Posterior cingulate gyrus (tissue), 11 donors: Measurements from ENCODE around the gene ATP13A3.
"Not testable (repeated sequence)": the region's sequence is repeated elsewhere in the genome, so short reads cannot be mapped to it uniquely, and the experiment has no call there.

Source experiments
- DNase-seq, 10 donors: peaks; one replicate each; pipeline versions ENCODE4 v3.0.0 to v3.0.0-alpha.2; 2020 to 2021; ENCODE audit warnings: mixed read lengths in 3 of 10
- intact Hi-C: fragments of 100-400 bp; cut with DNase I; formaldehyde crosslinking; loops from one replicate; pipeline ENCODE4 v1.15.1; 2023

Gene ATP13A3

DNA sequence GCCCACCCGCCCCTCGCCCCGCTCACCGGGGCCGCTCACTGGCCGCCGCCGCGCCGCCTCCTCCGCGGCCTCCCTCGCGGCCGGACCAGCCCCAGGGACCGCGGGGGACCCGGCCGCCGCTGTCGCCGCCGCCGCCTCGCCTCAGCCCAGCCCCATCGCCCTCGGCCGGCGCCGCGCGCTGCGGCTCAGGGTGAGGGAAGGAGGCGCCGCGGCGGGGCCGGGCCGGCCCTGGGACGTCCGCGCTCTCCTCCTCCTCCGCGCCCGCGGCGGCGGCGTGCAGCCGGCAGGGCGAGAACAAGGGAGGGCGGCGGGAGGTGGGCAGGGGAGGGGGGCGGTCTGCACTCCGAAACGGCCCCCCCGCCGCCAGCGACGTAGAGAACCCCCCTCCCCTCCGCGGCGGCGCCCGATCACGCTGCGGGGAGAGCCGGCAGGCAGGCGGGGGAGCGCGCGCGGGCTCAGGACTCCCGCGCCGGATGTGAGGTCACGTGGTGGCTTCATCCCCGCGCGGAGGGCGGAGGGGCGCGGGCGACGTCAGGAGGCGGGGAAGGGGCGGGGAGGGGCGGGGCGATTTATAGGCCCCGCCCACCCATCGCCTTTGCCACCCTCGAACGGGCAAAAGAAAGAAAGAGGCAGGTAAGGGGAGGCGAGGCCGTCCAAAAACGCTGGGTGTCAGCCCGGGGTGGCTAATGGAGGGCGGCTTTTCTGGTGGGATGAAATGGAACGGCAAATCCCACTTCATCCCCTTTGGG, at the start of gene ATP13A3:
TSS of gene ATP13A3 (minus strand) at position 463 of the 749 bp plus-strand sequence. CDS start 24,812 bp downstream, outside the sequence.
- intact Hi-C loops = loop anchor here (1.0 kb wide), 1 partner anchor 98 kb away; no protein-coding TSS in a partner anchor
- peak; percentile 81 to 99 (median 90) for DNase-seq

DNA sequence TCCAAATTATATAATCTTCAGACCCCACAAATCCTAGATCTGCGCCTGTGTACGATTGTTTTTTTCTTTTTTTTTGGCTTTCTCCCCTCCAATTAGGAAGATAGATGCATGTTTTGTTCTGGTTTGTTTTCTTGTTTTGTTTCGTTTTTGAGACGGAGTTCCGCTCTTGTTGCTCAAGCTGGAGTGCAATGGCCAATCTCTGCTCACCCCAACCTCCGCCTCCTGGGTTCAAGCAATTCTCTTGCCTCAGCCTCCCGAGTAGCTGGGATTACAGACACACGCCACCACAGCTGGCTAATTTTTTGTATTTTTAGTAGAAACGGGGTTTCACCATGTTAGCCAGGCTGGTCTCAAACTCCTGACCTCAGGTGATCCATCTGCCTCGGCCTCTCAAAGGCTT, 48.4 kb upstream of the ATP13A3 start:
- DNase-seq, intact Hi-C loops: not testable (repeated sequence)

DNA sequence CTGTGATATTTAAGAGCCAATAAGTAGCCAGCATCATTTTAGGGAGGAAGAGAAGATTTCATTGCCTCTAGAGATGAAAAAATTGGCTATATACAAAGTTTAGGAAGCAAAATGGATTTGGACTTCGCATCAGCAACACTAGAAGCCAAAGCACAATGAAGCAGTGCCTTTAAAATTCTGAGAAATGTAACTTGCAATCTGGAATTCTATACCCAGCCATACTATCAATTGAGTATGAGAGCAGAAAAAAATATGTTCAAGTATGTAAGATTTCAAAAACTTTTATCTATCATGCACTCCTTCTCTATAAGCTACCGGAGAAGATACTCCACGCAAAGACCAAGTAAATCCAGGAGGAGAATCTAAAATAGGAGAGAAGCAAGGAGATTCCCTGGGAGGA, 47.4 kb upstream of the ATP13A3 start:
- DNase-seq = no peak
- intact Hi-C loops = no loop called here

DNA sequence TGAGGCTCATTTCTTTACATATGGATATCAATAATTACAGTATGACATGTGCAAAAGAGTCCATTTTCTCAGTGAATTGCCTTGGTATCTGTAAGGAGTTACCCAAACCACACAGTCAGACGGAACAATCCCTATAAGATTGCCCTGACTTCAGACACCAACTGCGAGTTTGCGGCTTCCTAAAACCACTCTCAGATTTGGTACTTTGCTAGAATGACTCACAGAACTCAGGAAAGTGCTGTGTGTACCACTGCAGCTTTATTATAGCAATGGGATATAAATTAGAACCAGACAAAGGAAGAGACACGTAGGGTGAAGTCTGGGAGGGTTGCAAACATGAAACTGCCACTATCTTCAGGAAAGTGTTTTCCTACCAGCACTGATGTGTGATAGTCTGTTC, 45.8 kb upstream of the ATP13A3 start:
- DNase-seq = no peak
- intact Hi-C loops = no loop called here

DNA sequence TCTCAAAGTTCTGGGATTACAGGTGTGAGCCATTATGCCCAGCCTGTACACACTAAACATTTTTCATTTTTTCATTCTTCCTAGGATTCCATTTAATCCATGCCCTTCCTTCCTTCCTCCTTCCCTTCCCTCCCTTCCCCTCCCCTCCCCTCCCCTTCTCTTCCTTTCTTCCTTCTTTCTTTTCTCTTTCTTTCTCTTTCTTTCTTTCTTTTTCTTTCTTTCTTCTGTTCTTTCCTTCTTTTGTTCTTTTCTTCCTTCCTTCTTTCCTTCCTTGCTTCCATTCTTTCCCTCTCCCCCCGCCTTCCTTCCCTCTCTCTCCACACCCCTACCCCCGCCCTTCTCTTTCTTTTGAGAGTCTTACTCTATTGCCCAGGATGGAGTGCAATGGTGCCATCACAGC, 40.9 kb upstream of the ATP13A3 start:
- DNase-seq = no peak
- intact Hi-C loops = no loop called here

DNA sequence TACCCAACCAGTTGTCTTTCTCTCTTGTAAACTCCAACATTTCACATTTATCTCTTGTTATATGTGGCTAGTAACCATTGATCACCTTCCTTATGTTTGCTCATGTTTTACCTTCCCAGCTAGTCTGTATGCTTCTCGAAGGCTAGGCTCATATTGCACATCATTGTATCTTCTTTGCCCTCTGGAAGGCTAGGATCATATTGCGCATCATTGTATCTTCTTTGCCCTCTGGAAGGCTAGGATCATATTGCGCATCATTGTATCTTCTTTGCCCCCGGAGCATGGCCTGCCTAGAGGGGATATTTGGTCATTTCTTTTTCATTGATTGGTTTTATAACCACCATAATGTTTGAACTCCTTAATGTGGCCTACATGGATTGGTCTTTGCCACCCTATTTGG, 39.4 kb upstream of the ATP13A3 start:
- intact Hi-C loops = no loop called here
- no peak for DNase-seq

DNA sequence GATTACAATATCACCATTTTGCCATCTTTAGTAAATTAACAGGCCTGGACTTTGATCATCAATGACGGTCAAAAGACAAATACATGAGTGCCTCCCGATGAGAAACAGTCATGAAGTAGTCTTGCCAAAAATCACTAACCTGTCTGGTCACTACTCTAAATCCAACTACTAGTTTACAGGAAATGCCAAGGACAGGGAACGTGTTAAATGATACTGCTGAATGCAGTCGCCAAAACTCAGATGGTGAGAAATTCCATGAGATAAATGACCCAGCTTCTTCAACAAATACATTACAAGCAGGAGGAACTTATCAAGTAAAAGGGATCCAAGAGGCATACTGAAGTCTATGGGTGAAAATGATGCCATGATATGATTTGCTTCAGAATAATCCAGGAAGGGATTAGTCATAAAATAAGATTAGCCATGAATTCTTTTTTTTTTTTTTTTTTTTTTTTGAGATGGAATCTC, 35.8 kb upstream of the ATP13A3 start:
- intact Hi-C loops = no loop called here

DNA sequence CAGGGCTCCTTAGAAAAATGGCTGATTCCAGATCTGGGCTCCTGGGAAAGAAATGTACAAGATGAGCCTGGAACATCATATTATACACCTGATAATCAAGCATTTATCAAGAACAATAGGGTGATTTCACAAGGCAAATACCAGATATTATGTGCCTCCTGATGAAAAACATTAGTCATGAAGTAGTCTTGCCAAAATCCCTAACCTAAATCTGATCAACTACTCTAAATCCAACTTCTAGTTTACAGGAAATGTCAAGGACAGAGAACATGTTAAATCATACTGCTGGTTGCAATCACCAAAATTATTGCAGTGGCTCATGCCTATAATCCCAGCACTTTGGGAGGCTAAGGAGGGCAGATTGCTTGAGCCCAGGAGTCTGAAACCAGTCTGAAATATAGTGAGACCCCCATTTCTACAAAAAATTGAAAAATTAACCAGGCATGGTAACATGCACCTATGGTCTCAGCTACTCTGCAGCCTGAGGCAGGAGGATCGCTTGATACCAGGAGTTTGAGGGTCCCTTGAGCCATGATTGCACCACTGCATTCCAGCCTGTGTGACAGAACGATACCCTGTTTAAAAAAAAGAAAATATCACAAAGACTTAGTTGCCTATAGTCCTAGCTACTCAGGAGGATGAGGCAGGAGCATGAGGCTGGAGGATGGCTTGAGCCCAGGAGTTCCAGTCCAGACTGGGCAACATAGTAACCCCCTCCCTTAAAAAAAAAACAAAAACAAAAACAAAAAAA, 34.9 kb upstream of the ATP13A3 start:
- intact Hi-C loops = no loop called here
- DNase-seq = no peak

More for the DNA sequence above, 35.8 kb upstream of the ATP13A3 start:
- no peak for DNase-seq

DNA sequence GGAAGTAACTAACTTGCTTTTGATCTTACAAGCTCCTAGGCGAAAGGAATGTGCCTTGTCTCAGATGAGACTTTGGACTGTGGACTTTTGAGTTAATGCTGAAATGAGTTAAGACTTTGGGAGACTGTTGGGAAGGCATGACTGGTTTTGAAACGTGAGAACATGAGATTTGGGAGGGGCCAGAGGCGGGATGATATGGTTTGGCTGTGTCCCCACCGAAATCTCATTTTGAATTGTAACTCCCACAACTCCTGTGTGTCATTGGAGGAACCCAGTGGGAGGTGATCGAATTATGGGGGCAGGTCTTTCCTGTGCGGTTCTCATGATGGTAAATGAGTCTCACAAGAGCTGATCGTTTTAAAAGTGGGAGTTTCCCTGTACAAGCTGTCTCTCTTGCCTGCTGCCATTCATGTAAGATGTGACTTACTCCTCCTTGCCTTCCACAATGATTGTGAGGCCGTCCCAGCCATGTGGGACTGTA, 33.9 kb upstream of the ATP13A3 start:
- DNase-seq, intact Hi-C loops: not testable (repeated sequence)

DNA sequence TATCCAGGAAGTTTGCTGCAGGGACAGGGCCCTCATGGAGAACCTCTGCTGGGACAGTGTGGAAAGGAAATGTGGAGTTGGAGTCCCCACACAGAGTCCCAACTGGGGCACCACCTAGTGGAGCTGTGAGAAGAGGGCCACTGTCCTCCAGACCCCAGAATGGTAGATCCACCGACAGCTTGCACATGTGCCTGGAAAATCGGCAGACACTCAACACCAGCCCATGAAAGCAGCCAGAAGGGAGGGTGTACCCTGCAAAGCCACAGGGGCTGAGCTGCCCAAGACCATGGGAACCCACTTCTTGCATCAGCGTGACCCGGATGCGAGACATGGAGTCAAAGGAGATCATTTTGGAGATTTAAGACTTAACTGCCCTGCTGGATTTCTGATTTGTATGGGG, 33.4 kb upstream of the ATP13A3 start:
- intact Hi-C loops, DNase-seq: not testable (repeated sequence)

DNA sequence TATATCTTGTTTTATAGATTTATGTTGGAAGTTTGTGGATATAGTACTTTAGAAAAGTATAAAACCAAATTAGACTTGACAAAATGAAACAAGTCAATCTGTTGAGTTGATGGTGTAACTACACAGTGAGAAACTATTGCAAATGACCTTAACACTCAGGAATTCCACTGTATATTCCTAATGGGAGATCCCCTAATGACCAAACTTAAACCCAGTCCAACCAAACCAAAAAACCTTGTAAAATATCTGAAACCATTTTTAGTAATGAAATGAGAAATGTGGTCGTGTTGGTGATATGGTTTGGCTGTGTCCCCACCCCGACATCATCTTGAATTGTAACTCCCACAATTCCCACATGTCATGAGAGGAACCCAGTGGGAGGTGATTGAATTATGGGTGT, 31.9 kb upstream of the ATP13A3 start:
- intact Hi-C loops = no loop called here
- DNase-seq = no peak

DNA sequence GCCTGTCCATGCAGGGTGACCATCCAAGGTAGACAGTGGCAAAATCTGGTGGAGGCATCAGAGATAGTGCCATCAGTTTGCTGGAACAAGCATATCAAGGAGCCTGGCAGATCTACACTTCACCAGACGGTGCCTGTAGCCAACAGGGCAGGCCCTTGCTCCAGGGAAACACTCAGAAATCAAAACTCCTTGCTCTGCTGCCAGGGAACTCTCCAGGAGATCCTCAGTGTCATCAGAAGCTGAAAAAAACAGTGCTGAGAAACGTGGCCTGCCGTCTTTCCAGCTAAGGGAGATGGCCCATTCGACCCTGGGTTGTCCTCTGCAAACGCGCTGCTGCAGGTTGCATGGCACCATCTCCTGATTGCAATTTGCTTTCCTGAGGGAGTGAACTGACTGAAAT, 30.5 kb upstream of the ATP13A3 start:
- intact Hi-C loops = no loop called here
- DNase-seq = no peak

DNA sequence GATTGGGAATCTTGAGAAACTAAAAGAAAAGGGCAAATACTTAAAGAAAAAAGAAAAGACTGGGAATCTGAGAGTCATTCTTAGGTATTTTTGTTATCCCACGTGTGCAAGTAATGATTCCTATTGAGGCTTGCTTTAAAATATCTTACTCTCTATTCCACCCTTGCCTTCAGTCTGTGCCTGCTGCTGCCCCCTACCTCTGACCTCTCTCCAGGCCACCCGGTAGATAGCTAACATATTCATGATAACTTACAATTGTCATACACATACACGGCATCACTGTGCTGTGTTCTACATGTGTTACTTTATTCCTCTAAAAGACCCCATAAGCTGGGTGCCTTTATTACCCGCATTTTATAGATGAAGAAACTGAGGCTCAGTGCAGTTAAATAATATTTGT, 27.8 kb upstream of the ATP13A3 start:
- no peak for DNase-seq
- intact Hi-C loops = no loop called here

DNA sequence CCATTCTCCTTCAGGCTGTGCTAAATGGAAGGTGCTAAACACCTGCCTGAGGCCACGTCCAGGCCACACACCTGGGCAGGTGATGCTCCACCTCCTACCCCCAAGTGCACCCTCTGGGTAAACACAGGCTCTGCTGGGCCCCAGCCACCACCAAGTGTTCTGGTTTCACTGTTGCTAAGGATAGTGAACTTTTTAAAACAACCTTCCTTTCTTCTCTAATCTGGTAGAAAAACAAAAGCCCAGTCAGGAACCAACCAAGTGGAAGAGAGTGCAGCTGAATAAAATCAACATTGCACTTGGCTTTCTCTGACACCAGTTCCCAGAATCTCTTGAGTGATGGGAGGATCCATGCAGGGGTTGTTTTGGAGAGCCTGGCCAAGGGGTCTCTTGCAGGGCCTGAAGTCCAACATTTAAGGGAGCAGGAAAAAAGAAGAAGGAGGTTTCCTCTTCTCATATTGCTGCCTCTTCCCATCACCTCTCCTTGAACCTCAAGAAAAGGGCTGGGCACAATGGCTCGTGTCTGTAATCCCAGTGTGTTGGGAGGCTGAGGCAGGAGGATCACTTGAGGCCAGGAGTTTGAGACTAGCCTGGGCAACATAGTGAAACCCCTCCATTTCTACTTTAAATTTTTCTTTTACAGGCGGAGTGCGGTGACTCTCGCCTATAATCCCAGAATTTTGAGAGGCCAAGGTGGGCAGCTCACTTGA, 26.2 kb upstream of the ATP13A3 start:
- intact Hi-C loops = no loop called here
- DNase-seq = no peak

DNA sequence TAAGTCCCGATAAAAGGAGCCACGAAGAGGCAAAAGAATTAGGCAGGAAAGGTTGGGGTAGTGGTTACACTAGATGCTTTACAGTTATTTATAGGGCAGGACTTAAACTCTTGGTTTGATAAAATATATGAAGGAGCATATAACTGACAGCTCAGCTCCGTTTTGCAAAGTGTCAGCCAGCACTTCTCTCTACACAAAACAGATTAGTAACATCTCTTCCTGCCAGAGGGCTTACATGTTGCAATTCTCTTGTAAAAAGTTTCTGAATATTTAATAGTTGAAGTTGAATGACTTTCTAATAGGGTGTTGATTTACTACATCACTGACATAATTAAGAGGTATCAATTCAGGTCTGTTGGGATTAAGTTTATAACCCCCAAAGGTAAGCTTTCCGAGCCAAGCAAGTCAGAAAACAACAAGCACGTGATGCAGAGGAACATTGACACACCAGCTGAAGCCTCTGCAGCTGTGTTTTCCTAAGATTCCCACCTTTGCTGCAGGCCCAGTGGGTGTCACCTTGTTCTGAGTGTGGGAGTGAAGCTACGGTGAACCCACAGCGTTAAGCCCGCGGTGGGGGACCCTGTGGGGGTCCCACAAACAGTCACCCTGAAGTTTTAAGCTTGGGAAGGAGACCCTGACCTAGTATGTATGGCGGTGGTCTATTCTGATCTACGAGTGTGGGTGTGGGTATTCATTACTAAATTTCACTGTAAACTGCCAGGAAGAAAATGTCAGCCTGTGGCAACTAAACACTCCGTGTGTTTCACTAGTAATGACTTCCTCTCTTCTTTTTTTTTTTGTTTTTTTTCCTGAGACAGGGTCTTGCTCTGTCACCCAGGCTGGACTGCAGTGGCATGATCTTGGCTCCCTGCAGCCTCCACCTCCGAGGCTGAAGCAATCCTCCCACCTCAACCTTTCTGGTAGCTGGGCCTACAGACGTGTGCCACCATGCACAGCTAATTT, 22.0 kb upstream of the ATP13A3 start:
- no peak for DNase-seq
- intact Hi-C loops = no loop called here

DNA sequence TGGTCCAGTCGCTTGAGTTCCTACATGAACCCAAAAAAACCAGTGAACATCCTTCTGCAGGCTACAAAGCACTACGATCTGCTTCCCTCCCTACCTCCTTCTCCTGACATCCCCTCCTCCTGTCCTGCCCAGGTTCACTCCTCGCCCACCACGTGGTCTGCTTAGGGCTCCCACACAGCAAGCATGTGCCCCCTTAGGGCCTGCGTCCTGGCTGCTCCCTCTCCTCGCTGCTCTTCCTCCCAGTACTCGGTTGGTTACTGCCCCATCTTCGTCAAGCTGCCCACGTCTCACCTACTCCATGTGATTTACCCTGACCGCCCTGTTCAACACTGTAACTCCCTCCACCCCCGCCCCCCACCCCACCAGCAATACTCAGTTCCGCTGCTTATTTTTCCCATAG, 20.8 kb upstream of the ATP13A3 start:
- DNase-seq = no peak

DNA sequence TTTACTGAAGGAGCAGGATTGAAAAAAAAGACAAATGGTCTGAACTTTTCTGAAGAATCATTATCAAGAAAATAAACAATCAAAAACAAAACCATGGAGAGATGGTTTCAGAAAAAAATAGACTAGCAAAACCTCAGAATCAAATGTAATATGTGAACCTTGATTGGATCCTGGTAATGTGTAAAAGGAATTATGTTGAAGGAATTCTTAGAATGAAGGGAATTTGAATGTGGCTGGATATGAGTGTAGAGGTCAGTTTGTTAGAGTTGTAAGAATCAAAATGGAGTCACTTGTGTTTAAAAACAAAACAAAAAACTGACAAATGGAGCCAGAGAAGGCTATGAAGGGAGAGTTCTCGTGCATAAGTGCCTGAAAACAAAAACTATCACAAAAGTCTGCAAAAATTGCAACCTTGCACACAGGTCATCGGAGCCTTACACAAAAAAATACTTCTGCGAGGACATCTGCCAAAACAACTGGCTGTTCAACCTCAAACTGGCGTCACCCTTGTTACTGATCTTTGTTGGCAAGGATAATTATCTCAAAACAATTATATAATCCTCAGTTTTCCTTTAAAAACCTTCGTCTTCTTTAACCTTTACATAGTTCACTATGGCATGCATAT, 19.1 kb upstream of the ATP13A3 start:
- DNase-seq = no peak
- intact Hi-C loops = no loop called here

More for the DNA sequence above, 20.8 kb upstream of the ATP13A3 start:
- intact Hi-C loops = no loop called here

DNA sequence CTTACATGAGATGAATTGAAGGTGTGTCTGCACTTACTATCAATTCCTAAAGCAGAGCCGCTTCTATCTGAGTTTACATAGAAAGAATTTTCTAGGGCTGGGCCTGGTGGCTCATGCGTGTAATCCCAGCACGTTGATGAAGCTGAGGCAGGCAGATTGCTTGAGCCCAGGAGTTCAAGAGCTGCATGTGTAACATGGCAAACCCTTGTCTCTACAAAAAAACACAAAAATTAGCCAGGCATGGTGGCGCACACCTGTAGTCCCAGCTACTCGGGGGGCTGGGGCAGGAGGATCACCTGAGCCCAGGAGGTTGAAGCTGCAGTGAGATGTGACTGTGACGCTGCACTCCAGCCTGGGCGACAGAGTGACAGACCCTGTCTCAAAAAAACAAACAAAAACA, 18.1 kb upstream of the ATP13A3 start:
- no peak for DNase-seq
- intact Hi-C loops = no loop called here

DNA sequence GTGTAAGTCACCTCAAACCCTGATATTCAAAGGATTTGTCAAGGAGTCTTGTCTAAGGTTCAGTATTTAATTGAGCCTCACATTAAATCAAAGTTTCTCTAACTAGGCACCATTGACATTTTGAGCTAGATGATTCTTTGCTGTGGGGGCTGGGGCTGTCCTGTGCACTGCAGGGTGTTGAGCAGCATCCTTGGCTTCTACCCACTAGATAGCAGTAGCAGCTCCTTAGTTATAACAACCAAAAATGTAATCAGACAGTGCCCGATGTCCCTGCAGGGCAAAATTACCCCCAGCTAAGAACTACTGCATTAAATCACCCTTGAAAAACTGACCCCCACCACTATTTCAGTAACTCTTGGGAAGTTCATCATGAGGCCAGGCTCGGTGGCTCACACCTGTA, 17.3 kb upstream of the ATP13A3 start:
- intact Hi-C loops = no loop called here
- DNase-seq = no peak
